ENCODE data around the gene NMT1.

DNA sequence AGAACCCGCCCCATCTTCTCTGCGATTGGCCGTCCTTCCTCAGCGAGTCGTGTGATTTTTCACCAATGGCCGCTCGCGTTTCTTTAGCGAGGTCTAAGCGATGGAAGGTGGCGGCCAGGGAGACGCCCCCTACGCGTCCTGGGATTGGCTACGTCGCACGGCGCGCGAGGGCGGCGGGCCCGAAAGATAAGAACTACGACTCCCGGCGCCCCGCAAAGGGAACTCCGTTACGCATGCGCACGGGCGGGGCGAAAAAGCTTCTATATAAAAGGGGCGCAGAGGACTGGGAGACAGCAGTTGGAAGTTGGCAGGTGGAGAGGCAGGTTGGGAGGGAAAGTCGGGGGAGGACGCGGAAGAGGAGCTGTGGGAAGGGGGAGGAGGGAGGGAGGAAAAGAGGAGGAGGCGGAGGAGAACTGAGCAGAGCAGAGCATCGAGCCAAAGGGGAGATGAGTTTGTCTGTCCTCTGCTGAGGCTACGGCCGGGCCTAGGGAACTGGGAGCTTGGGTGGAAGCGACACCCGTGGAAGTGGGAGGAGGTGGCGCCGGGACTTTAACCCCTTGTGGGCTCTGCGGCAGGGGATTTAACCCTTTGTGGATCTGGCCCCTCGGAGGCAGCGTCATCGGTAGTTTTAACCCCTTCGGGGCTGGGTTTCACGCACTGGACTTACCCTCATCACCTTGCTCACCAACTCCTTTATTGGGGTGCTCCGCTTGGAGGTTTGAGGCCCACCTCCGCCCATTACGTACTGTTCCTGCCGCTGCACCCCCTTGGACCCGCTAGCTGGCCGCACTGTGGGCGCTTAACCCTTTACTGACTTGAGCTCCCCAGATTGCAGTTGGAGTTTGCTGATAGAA lies 87.3 kb downstream of the NMT1 start, which contains the start of gene HEXIM1:
- TF ChIP-seq ZFX (IDR thresholded peaks at IDR 0.05) (no peak), RAD21 (IDR thresholded peaks at IDR 0.05; ENCODE audit: low read depth) (no peak), POLR2AphosphoS5 (IDR thresholded peaks at IDR 0.05; ENCODE audit: low read depth, low read length) (peak; percentile 100), ELF1 (IDR thresholded peaks at IDR 0.05; ENCODE audit: borderline replicate concordance, low read depth) (peak; percentile 54; the same call in 1 of the 2 replicates)
- TF ChIP-seq, protein P1, sequence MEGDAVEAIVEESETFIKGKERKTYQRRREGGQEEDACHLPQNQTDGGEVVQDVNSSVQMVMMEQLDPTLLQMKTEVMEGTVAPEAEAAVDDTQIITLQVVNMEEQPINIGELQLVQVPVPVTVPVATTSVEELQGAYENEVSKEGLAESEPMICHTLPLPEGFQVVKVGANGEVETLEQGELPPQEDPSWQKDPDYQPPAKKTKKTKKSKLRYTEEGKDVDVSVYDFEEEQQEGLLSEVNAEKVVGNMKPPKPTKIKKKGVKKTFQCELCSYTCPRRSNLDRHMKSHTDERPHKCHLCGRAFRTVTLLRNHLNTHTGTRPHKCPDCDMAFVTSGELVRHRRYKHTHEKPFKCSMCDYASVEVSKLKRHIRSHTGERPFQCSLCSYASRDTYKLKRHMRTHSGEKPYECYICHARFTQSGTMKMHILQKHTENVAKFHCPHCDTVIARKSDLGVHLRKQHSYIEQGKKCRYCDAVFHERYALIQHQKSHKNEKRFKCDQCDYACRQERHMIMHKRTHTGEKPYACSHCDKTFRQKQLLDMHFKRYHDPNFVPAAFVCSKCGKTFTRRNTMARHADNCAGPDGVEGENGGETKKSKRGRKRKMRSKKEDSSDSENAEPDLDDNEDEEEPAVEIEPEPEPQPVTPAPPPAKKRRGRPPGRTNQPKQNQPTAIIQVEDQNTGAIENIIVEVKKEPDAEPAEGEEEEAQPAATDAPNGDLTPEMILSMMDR (IDR thresholded peaks at IDR 0.05 in 2 of 3, conservative IDR thresholded peaks at IDR 0.05 in 1 of 3; ENCODE audit: borderline replicate concordance in 1 of 3, insufficient read depth in 1 of 3, low read depth in 2 of 3, low read length in 2 of 3) = no peak
- TF ChIP-seq, protein P2, sequence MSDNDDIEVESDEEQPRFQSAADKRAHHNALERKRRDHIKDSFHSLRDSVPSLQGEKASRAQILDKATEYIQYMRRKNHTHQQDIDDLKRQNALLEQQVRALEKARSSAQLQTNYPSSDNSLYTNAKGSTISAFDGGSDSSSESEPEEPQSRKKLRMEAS (IDR thresholded peaks at IDR 0.05) = peak; percentile 53

Measured in HCT116 (cell line).